NT2/D1 (cell line): Measurements from ENCODE around the gene ZC3H8.

ENCODE experiments used
- SUZ12 ChIP-seq: IDR thresholded peaks from 2 replicates; pipeline ENCODE4 v1.6.1; 2011; ENCODE audit not compliant: insufficient read length, insufficient read depth; ENCODE audit errors: extremely low read depth
- YY1 ChIP-seq: IDR thresholded peaks from 2 replicates; pipeline ENCODE4 v1.6.1; 2011; ENCODE audit not compliant: insufficient read length, insufficient read depth
- ZNF274 ChIP-seq: IDR thresholded peaks from 2 replicates; pipeline ENCODE4 v1.6.1; 2011; ENCODE audit warnings: mild to moderate bottlenecking, low read depth, low read length

DNA sequence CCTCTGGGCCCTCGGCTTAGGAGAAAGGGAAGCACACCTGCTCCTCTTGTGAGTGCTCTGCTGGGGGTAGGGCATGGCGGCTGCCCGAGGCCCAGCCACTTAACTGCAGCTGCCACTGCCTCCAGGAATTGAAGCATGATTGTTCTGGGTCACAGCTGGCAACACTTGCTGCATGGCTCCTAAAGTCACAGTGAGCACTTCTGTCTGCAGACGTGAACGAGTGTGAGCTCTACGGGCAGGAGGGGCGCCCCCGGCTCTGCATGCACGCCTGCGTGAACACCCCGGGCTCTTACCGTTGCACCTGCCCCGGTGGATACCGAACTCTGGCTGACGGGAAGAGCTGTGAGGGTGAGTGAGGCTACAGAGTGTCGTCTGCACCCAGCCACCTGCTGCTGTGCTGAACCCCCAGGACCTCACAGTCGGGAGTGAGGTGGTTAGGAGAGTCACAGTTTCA is 72.2 kb downstream of the ZC3H8 start:
- TF ChIP-seq ZNF274, result no peak
- no peak for TF ChIP-seq YY1
- no peak for TF ChIP-seq SUZ12
